HG03565 (cell line): ENCODE results near the gene COPZ2.
"Not testable (repeated sequence)": the region's sequence is repeated elsewhere in the genome, so short reads cannot be mapped to it uniquely, and the experiment has no call there.

Experiments
- ATAC-seq: cut with Tn5 transposase; IDR thresholded peaks from one replicate; pipeline ENCODE4 v1.9.1; 2021; ENCODE audit warnings: mild to moderate bottlenecking, moderate library complexity; ENCODE audit not compliant: unreplicated experiment

The COPZ2 gene

GRCh38 chr17:48034734-48035133 is 2.9 kb downstream of the COPZ2 start:
- not testable (repeated sequence) for ATAC-seq

GRCh38 chr17:48031966-48032365 is 5.6 kb downstream of the COPZ2 start:
- ATAC-seq, result no peak

DNA sequence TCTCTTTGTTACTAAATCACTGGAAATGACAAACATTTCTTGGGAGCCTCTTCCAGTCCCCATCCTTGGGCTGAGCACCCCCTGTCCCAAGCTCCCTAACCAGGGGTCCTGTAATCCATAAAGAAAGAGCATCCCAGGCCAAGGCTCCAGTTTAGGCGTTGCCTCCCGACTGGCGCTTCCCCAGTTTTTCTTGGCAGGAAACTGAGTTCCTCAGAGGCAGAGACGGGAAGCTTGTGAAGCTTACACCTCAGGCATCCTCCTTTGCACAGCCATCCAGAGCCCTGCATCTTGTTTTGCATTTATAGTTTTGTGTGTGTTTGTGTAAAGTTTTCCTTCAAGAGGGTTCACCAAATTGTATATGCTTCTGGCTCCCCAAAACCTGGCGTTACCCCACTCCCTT is 7.1 kb downstream of the COPZ2 start:
- no peak for ATAC-seq

- no peak for ATAC-seq
Measured at GRCh38 chr17:48028736-48029135, 8.9 kb downstream of the COPZ2 start.

DNA sequence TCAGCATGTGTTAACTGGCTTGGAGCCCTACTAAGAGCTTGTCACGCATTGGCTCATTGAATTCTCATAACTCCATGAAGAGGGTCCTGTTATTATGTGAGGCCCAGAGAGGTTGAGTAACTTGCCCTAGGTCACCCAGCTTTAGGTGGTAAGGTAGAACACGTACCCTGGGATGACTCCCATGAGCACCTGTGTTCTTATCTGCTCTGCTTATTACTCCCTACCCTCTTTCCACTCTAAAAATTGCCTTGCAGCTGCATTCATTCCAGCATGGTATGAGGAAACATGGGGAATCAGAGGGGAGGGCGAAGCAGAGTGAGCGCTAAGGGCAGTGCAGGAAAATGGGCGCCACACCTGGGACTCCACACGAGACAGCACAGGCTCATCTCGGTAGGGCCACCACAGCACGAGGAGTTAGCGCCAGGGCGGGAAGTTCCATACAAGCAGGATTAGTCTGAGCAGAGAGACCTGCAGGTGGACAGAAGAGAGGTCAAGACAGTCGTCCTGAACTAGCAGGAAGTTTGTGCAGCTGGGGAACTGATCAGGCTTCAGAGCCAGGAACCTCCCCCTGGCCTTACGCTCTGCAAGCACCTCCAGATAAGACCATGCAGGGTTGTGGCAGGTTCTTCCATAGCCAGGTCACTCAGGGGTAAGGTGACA is 10.1 kb downstream of the COPZ2 start:
- no peak for ATAC-seq

- no peak for ATAC-seq
Measured at GRCh38 chr17:48026502-48027321, 10.9 kb downstream of the COPZ2 start.

DNA sequence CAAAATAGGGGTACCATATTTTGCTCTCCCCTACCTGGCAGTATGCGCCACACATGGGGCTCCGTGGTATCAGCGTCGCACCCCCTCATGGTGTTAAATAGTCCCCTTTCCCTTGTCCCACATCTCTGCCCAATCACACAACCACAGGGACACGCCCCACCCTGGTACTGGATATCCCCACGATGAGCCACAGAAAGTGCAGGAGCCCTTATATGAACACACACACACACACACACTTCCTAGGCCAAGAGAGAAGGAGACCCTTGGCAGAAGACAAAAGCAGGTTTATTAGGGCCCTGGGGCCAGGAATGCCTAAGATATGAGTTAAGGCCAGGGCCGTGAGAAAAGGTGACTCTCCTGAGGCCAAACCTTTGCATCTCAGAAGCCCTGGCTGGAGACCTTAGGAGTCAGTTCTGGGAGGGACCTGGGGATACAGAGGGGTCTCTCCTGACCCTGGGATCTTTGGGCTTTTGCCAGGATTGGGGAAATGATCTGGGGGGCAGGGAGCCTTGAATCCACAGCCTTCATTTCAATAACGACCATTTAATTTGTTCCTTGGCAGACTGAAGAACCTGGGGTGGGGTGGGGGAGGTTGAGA is 11.6 kb downstream of the COPZ2 start:
- ATAC-seq, result no peak

DNA sequence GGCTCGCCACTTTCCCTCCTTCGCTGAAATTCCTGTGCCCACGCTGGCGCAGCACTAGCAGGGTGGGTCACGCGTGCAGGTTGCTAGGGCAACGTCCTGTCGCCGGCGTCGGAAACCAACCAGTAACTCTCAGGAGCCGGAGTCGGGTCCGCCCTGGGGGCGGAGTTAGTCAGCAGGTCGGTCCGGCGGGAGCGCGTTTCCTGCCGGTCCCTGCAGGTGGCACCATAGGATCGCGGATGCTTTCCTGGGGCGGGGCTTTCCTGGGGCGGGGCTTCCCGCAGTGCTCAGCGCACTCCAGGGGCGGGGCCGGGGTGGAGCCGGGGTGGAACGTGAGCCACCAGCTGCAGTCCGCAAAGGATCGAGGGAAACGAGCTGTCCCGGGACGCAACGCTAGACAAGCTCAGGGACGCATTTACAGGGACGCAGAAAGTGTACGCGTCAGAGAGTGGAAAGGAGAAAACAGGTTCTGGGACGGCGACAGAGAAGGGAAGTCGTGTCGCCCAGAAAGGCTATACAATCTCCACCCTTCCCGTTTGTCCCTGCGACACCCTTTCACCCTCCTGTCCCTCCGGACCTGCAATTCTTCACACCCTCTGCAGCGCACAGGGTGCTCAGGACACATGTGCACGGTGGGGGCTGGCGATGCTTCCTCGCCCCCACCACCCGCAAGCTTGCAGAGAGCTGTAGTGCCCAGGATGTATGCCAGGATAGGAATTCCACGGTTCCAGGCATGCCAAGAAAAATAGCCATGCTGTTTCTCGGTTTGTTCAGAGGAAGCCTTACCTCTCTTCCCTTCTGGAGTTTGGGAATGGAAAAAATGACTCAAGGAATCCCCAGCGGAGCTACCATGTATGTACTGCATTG is 12.3 kb downstream of the COPZ2 start:
- peak; percentile 78 for ATAC-seq

GRCh38 chr17:48024149-48025039 is 13.2 kb downstream of the COPZ2 start:
- ATAC-seq, result no peak

DNA sequence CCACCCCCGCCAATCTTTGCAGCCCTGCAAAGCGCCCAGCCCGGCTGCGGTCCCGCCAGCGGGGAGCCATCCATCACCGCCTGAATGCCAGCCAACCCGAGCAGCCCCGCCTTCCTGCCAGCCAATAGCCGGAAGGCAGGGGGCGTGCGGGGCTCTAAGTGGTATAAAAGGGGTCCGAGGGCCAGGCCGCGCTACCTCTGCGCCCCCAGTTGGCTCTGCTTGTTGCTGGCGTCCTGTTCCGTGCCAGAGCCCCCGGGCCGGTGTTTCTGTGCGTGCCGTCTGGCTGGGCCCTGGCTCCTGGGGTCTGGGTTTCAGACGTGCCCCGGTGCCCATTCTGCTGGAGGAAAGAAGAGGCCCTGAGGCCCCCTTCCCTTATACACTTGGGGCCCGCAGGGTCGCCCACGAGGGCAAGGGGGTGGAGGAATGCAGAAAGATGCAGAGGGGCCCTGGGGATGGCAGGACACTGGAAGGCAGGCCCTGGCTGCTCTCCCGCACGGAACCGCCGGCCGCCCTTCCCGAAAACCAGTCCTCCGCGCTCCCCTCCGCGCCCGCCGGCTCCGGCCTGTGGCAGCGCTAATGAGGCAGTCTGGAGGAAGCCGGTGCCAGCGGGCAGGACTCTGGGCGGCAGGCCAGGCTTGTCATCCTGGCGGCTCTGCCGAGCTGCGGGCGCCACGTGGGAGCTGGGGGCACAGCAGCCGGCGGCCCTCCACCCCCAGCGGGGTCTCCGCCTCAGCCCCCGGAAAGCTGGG is 14.0 kb downstream of the COPZ2 start:
- ATAC-seq, result no peak

DNA sequence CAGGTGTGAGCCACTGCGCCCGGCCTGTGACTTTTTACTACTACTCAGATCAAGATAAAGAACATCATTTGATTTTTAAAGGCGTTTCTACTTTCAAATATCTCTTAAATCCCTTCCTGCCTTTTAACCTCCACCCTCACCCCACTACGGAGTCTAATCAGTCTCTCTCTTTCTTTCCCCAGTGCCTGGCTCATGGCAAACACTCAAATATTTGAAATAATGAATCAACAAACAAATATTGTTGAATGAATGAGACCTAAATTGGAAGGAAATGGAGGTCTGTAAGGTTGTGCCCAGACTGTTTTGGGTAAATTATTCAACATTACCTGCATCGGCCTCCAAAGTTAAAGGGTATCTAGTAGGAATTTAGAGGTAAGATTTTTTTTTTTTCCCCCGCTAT is 14.7 kb downstream of the COPZ2 start:
- ATAC-seq, result no peak

- no peak for ATAC-seq
Measured at GRCh38 chr17:48021934-48022333, 15.7 kb downstream of the COPZ2 start.

- not testable (repeated sequence) for ATAC-seq
Measured at GRCh38 chr17:48017817-48018158, 19.8 kb downstream of the COPZ2 start.

GRCh38 chr17:48016112-48016511 is 21.5 kb downstream of the COPZ2 start:
- ATAC-seq, result no peak

DNA sequence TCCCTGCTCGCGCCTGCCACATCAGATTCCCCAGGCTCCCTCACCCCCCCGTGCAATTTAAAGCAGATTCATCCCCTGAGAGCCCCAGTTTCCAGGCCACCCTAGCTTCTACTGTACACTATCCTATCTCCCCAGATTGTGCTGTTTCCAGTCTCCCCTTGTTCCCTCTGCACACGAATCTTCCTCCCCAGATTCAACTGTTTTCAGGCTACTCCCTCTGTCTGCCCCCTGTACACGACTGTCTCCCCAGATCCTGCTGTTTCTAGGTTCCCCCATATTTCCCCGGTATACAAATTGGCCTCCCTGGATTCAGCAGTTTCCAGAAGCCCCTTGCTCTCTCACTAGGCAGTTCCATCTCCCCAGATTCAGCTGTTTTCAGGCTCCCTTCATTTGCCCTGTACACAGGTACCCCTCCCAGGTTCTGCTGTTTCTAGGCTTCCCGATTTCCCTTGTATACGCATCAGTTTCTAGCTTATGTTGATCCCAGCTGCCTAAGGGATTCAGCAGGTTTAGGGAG is 22.9 kb downstream of the COPZ2 start:
- no peak for ATAC-seq

- no peak for ATAC-seq
Measured at GRCh38 chr17:48013876-48014594, 23.6 kb downstream of the COPZ2 start.

- no peak for ATAC-seq
Measured at GRCh38 chr17:48012654-48013053, 24.9 kb downstream of the COPZ2 start.

DNA sequence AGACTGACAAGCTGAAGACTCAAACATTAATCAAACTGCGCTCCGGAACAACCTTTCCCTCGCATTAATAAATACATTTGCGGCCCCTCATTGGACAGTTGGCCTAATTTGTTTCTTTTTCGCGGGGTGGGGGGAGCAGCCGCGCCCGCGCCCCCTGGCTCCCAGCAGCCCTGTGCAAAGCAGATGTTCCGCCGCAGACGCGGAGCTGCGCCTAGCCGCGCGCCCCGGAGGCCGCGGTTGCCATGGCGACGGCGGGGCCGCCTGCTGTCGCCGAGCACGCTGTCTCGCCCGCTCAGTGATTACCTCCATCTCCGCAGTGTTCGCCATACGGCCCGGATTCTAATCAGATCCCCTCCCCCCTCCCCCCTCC is 25.5 kb downstream of the COPZ2 start:
- no peak for ATAC-seq
